H9 (cell line): Measurements from ENCODE around the gene MTMR1. TPM values are rescaled to one million over a fixed set of nuclear protein-coding genes. Genes with fewer than 3 reads are reported as not detected.

Source experiments
- DNase-seq: peaks from one replicate; pipeline ENCODE4 v3.0.0-alpha.2; 2017
- H2AFZ ChIP-seq: one replicate; pipeline ENCODE4 v1.6.1; 2013; ENCODE audit warnings: mild to moderate bottlenecking, low read length, control low read depth, moderate library complexity
- H2AK5ac ChIP-seq: 2 replicates; pipeline ENCODE4 v1.6.1; 2013; ENCODE audit warnings: low read length, control low read depth, mixed read lengths; ENCODE audit not compliant: insufficient read length
- H2BK120ac ChIP-seq: one replicate; pipeline ENCODE4 v1.6.1; 2013; ENCODE audit warnings: low read depth, mild to moderate bottlenecking, low read length, control low read depth, inconsistent platforms; ENCODE audit not compliant: poor library complexity, severe bottlenecking
- H2BK12ac ChIP-seq: 2 replicates; pipeline ENCODE4 v1.6.1; 2013; ENCODE audit warnings: low read length, control low read depth, mixed read lengths, low read depth; ENCODE audit not compliant: insufficient read length
- H2BK15ac ChIP-seq: 2 replicates; pipeline ENCODE4 v1.6.1; 2013; ENCODE audit warnings: low read depth, low read length, control low read depth
- H2BK20ac ChIP-seq: one replicate; pipeline ENCODE4 v1.6.1; 2013; ENCODE audit warnings: low read depth, mild to moderate bottlenecking, low read length, control low read depth, inconsistent platforms; ENCODE audit not compliant: poor library complexity, severe bottlenecking
- H2BK5ac ChIP-seq: 2 replicates; pipeline ENCODE4 v1.6.1; 2013; ENCODE audit warnings: low read length, control low read depth, mixed read lengths; ENCODE audit not compliant: insufficient read length
- H3K14ac ChIP-seq: 2 replicates; pipeline ENCODE4 v1.6.1; 2013; ENCODE audit warnings: low read length, control low read depth; ENCODE audit not compliant: insufficient read depth
- H3K18ac ChIP-seq: 2 replicates; pipeline ENCODE4 v1.6.1; 2013; ENCODE audit warnings: low read depth, mild to moderate bottlenecking, mixed read lengths, low read length, control low read depth; ENCODE audit not compliant: insufficient read length
- H3K23ac ChIP-seq: 2 replicates; pipeline ENCODE4 v1.6.1; 2013; ENCODE audit warnings: low read length, control low read depth, mixed read lengths, low read depth; ENCODE audit not compliant: insufficient read length
- H3K23me2 ChIP-seq: 2 replicates; pipeline ENCODE4 v1.6.1; 2013; ENCODE audit warnings: low read depth, mild to moderate bottlenecking, mixed read lengths, low read length, control low read depth; ENCODE audit not compliant: insufficient read length, poor library complexity, severe bottlenecking
- H3K27ac ChIP-seq: 2 replicates; pipeline ENCODE4 v1.5.1; 2013; ENCODE audit warnings: low read length, control low read depth, mixed read lengths, low read depth; ENCODE audit not compliant: insufficient read length
- H3K27me3 ChIP-seq: 2 replicates; pipeline ENCODE4 v1.6.1; 2013; ENCODE audit warnings: low read length, control low read depth, inconsistent platforms; ENCODE audit not compliant: insufficient read depth
- H3K4ac ChIP-seq: 2 replicates; pipeline ENCODE4 v1.6.1; 2013; ENCODE audit warnings: low read depth, mild to moderate bottlenecking, control low read depth, inconsistent platforms, low read length, moderate library complexity
- H3K4me1 ChIP-seq: 2 replicates; pipeline ENCODE4 v1.6.1; 2013; ENCODE audit warnings: low read length, control low read depth, inconsistent platforms; ENCODE audit not compliant: insufficient read depth
- H3K4me2 ChIP-seq: 2 replicates; pipeline ENCODE4 v1.6.1; 2013; ENCODE audit warnings: low read length, control low read depth, mixed read lengths; ENCODE audit not compliant: insufficient read length, insufficient read depth
- H3K56ac ChIP-seq: 2 replicates; pipeline ENCODE4 v1.6.1; 2013; ENCODE audit warnings: low read depth, mild to moderate bottlenecking, mixed read lengths, low read length, control low read depth; ENCODE audit not compliant: insufficient read length
- H3K79me1 ChIP-seq: 2 replicates; pipeline ENCODE4 v1.6.1; 2013; ENCODE audit warnings: low read depth, mild to moderate bottlenecking, moderate library complexity, low read length, control low read depth, inconsistent platforms; ENCODE audit not compliant: insufficient read depth, poor library complexity, severe bottlenecking
- H3K79me2 ChIP-seq: 2 replicates; pipeline ENCODE4 v1.6.1; 2013; ENCODE audit warnings: low read length, control low read depth, inconsistent platforms; ENCODE audit not compliant: insufficient read depth
- H3K9ac ChIP-seq: 2 replicates; pipeline ENCODE4 v1.6.1; 2013; ENCODE audit warnings: low read length, control low read depth, mixed read lengths; ENCODE audit not compliant: insufficient read length; ENCODE audit errors: extremely low read depth
- H3K9me3 ChIP-seq: one replicate; pipeline ENCODE4 v1.6.1; 2013; ENCODE audit warnings: low read depth, low read length, inconsistent platforms; ENCODE audit not compliant: control insufficient read depth
- H3T11ph ChIP-seq: one replicate; pipeline ENCODE4 v1.6.1; 2013; ENCODE audit warnings: mild to moderate bottlenecking, low read length, control low read depth, inconsistent platforms
- H4K20me1 ChIP-seq: one replicate; pipeline ENCODE4 v1.6.1; 2013; ENCODE audit not compliant: control insufficient read depth, insufficient read length, insufficient read depth
- H4K5ac ChIP-seq: 2 replicates; pipeline ENCODE4 v1.6.1; 2013; ENCODE audit warnings: low read depth, mild to moderate bottlenecking, mixed read lengths, low read length, control low read depth; ENCODE audit not compliant: insufficient read length
- H4K8ac ChIP-seq: replicated peaks from 2 replicates; pipeline ENCODE4 v1.6.1; 2013; ENCODE audit warnings: low read length, control low read depth, mixed read lengths, low read depth; ENCODE audit not compliant: insufficient read length
- H4K91ac ChIP-seq: 2 replicates; pipeline ENCODE4 v1.6.1; 2013; ENCODE audit warnings: low read depth, mild to moderate bottlenecking, moderate library complexity, mixed read lengths, low read length, control low read depth; ENCODE audit not compliant: insufficient read length
- H3K27ac Mint-ChIP-seq, 3 experiments: 2 replicates in 2 of 3; 3 replicates in 1 of 3; pipeline ENCODE4 v1.8.0; 2020 to 2021; ENCODE audit warnings: mixed read lengths in 3 of 3, mild to moderate bottlenecking in 1 of 3, moderate library complexity in 1 of 3
- H3K27me3 Mint-ChIP-seq: 2 replicates; pipeline ENCODE4 v1.8.0; 2021; ENCODE audit warnings: low read depth, mild to moderate bottlenecking, moderate library complexity, mixed read lengths
- H3K36me3 Mint-ChIP-seq, 3 experiments: 2 replicates in 2 of 3; 3 replicates in 1 of 3; pipeline ENCODE4 v1.8.0; 2020 to 2021; ENCODE audit warnings: low read depth in 3 of 3, mixed read lengths in 3 of 3; ENCODE audit not compliant: insufficient read depth in 1 of 3
- H3K4me1 Mint-ChIP-seq, 2 experiments: 2 replicates each; pipeline ENCODE4 v1.8.0; 2020; ENCODE audit warnings: mixed read lengths in 2 of 2
- H3K4me3 Mint-ChIP-seq, 2 experiments: 2 replicates in 1 of 2; 3 replicates in 1 of 2; pipeline ENCODE4 v1.8.0; 2020 to 2021; ENCODE audit warnings: mild to moderate bottlenecking in 2 of 2, mixed read lengths in 2 of 2, moderate library complexity in 1 of 2
- H3K9me3 Mint-ChIP-seq, 2 experiments: 2 replicates in 1 of 2; 3 replicates in 1 of 2; pipeline ENCODE4 v1.8.0; 2020; ENCODE audit warnings: mild to moderate bottlenecking in 2 of 2, mixed read lengths in 2 of 2, moderate library complexity in 1 of 2
- WGBS: extraction: QIAGEN DNeasy Blood & Tissue Kit; methylation state at CpG from one replicate; pipeline ENCODE4 v1.1.7; 2013; ENCODE audit warnings: missing lambda C conversion rate, low lambda C conversion rate, mixed read lengths; ENCODE audit not compliant: insufficient read length; ENCODE audit errors: extremely low coverage; 5-methylcytosine and 5-hydroxymethylcytosine counted together
- total RNA-seq: library from RNA; stranded (reverse); gene quantifications from 2 replicates; pipeline ENCODE4 v1.2.1, GENCODE V29; 2021
- TF ChIP-seq, protein P1 (sequence below): fragments of 200-600 bp; sonication (generic); conservative IDR thresholded peaks from 3 replicates; pipeline ENCODE4 v1.8.0; 2021; ENCODE audit warnings: antibody characterized with exemption, mild to moderate bottlenecking

Gene MTMR1
- total RNA-seq, 1 experiment from 2014 or later: 25.2 TPM

DNA sequence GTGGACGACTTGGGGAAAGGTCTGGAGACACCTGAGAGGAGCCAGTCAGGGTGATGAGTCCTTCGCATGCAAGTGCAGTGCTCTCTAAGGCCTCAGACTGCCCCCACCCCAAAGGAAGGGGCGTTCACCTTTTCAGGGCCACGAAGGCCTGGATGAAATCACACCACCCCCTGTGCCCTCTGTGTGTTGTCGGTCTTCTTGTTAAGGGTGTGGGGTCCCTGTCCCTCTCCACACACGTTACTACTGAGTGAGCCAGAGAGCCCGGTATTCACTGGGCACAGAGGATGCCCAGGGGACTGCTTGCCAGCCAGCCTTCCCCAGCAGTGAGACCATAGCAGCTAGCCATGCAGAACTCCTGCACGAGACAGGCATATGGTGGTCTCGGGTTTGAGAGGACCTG, 72.0 kb downstream of the MTMR1 start:
- Histone ChIP-seq H2BK12ac (no peak overlapping the region), H2BK120ac (no peak overlapping the region), H2BK5ac (no peak overlapping the region), H3K79me2 (no peaks in the 10 kb centered on the region), H3K27ac (no peak overlapping the region), H3K9ac (no peak overlapping the region), H3K9me3 (no peaks in the 10 kb centered on the region), H2AK5ac (no peak overlapping the region), H2AFZ (no peak overlapping the region), H3K23ac (no peak overlapping the region), H4K91ac (no peak overlapping the region), H3K79me1 (no peaks in the 10 kb centered on the region), H2BK20ac (no peak overlapping the region), H3K4ac (no peak overlapping the region), H3K18ac (no peak overlapping the region), H4K8ac (no peak overlapping the region), H3K4me1 (peaks cover 4% of the 10 kb centered on the region; the same call in 1 of the 2 replicates), H3K14ac (no peak overlapping the region), H2BK15ac (no peak overlapping the region), H3K27me3 (no peaks in the 10 kb centered on the region), H4K20me1 (peaks cover 2% of the 10 kb centered on the region), H3K23me2 (no peaks in the 10 kb centered on the region), H3K4me2 (no peak overlapping the region), H4K5ac (no peak overlapping the region), H3K56ac (no peak overlapping the region), H3T11ph (no peak overlapping the region)
- DNase-seq: no peak
- no peak overlapping the region for H3K27ac Mint-ChIP-seq
- H3K36me3 Mint-ChIP-seq: peaks cover 2 to 24% (median 15%) of the 10 kb centered on the region in 3 experiments; a peak in 6 of 7 replicates
- peaks cover 9 to 24% of the 10 kb centered on the region in 2 experiments for H3K4me1 Mint-ChIP-seq
- no CpG with 5 or more reads among the region's 9 CpGs for WGBS
- TF ChIP-seq, protein P1, sequence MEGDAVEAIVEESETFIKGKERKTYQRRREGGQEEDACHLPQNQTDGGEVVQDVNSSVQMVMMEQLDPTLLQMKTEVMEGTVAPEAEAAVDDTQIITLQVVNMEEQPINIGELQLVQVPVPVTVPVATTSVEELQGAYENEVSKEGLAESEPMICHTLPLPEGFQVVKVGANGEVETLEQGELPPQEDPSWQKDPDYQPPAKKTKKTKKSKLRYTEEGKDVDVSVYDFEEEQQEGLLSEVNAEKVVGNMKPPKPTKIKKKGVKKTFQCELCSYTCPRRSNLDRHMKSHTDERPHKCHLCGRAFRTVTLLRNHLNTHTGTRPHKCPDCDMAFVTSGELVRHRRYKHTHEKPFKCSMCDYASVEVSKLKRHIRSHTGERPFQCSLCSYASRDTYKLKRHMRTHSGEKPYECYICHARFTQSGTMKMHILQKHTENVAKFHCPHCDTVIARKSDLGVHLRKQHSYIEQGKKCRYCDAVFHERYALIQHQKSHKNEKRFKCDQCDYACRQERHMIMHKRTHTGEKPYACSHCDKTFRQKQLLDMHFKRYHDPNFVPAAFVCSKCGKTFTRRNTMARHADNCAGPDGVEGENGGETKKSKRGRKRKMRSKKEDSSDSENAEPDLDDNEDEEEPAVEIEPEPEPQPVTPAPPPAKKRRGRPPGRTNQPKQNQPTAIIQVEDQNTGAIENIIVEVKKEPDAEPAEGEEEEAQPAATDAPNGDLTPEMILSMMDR: no peak
- peaks cover 39 to 65% of the 10 kb centered on the region in 2 experiments for H3K9me3 Mint-ChIP-seq
- H3K27me3 Mint-ChIP-seq: no peaks in the 10 kb centered on the region
- H3K4me3 Mint-ChIP-seq: no peak overlapping the region
